Colon (tissue), 2 donors: ENCODE data around the gene PPP2R1A.
"Not testable (repeated sequence)": the region's sequence is repeated elsewhere in the genome, so short reads cannot be mapped to it uniquely, and the experiment has no call there.

Source experiments
- FAIRE-seq: peaks from 2 replicates; lab custom pipeline; 2012; peaks lifted over from hg19 to GRCh38; lab: Jason Lieb, UNC
- donor health status: control.
- donor health status: control.

The PPP2R1A gene

DNA sequence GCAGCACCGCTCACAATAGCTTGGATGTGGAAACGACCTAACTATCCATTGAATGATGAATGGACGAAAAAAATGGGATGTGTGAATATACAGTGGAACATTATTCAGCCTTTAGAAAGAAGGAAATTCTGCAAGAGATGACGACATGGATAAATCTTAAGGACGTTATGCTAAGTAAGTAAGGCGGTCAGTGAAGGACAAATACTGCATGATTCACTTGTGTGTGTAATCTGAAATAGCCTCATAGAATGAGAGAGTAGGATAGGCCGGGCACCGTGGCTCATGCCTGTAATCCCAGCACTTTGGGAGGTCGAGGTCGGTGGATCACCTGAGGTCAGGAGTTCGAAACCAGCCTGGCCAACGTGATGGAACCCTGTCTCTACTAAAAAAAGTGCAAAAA is 54.2 kb downstream of the PPP2R1A start:
- FAIRE-seq, result no peak

DNA sequence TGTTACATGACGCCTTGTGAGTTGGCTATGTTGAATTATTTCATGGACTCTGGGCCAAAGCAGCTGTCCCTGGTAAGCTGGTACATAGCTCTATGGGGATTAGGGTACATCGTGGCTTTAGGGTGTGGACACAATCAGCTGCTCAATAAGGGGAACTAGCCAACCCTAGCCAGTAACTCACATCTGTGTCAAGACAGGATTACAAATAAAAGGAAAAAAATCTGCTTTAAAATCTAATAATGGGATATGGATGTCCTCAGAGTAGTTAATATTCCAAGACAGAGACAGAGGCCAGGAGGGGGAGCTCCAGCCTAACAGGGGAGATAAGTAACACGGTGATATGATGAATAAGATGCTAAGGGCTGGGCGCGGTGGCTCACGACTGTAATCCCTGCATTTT is 58.4 kb downstream of the PPP2R1A start:
- FAIRE-seq, result no peak

DNA sequence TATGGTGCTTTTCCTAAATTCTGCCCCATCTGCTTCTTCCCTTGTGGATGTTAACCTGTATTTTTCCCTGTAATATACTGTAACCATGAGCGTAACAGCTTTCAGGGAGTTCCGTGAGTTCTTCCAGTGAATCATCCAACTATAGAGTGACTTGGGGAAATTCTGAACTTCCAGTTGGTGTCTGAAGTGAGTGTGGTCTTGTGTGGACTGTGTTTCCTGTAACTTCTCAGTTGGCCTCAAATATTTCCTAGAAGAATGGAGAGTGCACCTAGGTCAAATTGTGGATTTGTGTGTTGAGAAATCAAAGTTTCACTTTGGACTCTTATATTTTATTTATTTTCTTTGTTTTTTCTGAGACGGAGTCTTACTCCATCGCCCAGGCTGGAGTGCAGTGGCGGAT is 68.6 kb downstream of the PPP2R1A start:
- FAIRE-seq, result no peak

DNA sequence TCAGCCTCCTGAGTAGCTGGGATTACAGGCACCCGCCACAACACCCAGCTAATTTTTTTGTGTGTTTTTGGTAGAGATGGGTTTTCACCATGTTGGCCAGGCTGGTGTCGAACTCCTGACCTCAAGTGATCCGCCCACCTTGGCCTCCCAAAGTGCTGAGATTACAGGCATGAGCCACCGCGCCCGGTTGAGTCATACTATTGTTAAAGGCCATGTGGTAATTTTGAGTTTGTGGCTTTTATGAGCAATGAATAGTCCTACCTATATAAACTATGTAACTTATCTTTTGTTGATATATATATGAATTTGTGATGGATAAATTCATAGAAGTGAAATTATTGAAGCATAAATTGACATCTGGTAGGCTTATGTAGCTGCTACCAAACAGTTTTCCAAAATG is 75.7 kb downstream of the PPP2R1A start:
- FAIRE-seq, result not testable (repeated sequence)

DNA sequence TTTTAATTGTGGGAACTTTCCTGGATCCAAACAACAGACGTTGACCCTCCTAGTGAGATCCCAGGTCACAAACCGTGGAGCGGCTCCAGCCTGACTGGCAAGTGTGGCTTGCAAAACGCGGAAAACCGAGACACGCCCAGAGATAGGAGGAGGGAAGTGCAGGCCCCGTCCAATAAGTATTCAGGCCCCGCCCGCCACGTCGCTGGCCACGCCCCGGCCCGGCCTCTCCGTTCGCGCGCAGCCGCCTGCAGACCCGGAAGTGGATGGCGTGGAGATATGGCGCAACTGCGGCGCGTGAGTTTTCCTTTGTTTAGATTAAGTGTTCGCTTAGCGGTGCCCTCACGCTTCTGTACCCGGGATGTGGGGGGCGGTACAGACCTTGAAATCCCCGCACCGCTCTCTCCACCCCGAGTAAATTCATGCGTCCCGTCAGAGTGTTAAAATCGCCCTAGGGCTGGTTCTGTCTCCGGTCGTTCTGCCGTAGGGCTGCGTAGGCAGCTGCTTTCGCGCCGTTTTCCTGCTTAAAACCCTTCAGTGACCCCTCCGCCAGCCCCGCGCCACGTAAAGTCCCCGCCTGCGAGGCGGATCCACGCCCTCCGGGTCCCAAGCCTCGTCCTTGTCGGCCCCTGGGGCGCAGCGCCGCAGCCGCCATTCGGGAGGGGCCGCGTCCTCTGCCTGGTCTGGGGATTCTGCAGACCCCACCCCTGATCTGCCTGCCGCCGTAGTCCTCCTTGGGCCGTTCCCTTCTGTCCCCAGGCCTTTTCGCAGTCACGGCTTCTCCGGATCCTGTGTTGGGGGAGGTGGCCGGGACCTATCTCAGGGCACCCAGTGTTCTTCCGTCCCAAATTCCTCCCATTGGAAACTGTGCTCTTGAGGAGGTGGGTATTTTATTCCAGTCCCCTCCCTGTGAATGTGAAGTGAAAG is 79.7 kb downstream of the PPP2R1A start, which contains the start of gene ZNF766:
ZNF766 (plus strand) TSS at position 250 of the 924 bp plus-strand sequence; CDS start at position 277, 27 bp downstream.
- FAIRE-seq, result no peak

DNA sequence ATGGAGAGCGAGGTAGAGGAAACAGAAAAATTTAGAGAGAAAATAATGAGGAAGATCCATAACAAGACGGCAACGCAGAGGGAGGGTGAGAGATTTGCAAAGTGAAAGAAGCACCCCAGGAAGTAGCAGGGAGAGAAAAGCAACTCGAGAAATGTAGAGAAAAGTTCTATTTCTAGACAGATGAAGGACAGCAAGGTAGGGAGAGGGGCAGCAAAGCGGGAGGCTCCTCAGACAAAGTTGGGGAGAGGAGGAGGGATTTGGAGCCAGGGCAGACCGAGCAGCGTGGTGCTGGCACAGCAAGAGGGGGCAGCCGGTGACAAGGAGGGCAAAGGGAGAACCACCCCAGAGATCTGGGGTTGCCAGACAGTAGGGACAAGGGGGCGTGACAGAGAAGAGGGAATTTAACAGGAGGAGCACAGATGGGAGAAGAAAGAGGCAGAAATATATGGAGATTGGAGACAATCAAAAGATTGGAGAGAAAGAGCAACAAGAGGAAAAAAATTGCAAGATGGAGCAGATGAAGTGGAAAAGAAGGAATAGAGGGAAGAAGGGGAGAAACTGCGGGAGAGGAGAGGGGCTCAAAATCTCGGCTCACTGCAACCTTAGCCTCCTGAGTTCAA is 80.5 kb downstream of the PPP2R1A start:
- no peak for FAIRE-seq

DNA sequence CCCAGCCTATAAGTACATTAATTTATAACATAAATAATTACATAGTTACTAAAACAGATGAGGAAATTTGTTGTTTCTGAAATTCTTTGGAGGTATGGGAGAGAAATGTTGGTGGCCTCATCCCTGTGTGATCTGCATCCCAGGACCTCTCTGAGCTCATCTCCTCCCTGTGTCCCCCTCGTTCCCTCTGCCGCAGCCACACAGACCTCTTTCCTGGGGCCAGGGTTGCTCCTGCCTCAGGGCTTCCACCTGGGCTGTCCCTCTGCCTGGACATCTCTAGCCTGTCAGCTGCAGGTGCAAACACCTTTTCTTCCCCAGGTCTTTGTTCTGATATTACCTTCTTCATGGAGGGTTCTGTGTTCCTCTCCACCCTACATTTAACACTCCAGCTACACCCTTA is 83.4 kb downstream of the PPP2R1A start:
- FAIRE-seq, result no peak

DNA sequence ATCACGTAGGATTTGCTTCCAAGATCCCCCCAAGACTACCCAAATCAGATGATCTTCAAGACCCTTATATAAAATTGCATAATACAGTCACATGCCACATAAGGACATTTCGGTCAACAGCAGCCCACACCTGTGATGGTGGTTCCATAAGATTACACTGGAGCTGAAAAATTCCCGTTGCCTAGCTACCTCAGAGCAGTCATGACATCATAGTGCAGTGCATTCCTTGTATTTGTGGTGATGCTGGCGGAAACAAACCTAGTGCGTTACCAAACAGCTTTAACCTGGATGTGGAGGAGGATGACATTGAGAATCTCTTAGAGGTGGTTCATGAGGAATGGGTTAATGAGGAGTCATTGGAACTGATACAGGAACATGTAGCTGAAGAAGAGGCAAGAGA is 84.3 kb downstream of the PPP2R1A start:
- FAIRE-seq, result no peak

DNA sequence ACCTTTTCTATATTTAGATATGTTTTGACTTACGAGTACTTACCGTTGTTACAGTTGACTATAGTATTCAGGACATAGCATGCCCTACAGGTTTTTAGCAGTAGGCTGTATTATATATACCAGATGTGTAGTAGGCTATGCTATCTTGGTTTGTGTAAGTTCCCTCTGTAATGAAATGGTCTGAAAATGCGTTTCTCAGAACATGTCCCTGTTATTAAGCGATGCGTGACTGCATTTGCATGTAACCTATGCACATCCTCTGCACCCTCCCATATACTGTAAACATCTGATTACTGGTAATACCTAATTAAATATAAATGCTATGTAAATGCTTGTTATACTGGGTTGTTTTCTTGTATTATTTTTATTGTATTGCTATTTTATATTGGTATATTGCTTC is 86.1 kb downstream of the PPP2R1A start:
- no peak for FAIRE-seq

DNA sequence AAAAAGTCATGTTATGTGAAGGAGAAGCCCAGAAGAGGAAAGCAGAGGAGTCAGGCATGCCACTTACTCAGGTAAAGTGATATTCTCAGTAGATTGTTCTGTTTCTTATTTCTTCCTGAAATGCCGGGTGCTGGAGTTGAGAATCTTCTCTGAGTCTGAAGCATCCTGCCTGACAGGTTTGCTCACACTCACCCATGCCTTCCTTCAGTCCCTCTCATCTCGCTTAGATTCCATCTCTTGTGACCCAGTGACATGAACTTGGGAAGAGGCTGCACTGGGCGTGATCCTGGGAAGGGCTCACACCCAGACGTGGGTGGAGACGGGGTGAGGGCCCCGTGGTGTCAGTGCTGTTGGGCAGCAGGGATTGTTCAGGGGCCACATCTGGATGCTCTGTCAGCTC is 87.6 kb downstream of the PPP2R1A start:
- FAIRE-seq, result no peak
